Esophagus muscularis mucosa (tissue), 4 donors: ENCODE measurements around the gene PIP5KL1. TPM values are rescaled to one million over a fixed set of nuclear protein-coding genes. Genes with fewer than 3 reads are reported as not detected.

Source experiments
- DNase-seq: peaks from one replicate; pipeline ENCODE4 v3.0.0-alpha.2; 2017; ENCODE audit errors: extremely low spot score
- H3K27ac ChIP-seq, 4 donors: fragments of 200-600 bp; sonication (generic); replicated peaks in 1 of 4; 1 replicate in 3 of 4; 2 replicates in 1 of 4; pipeline ENCODE4 v1.5.1; 2016 to 2019; ENCODE audit warnings: mild to moderate bottlenecking in 1 of 4
- H3K27me3 ChIP-seq, 4 donors: fragments of 200-600 bp; sonication (generic); one replicate each; pipeline versions ENCODE4 v1.5.1 to v1.6.0; 2016 to 2019
- H3K36me3 ChIP-seq, 4 donors: fragments of 200-600 bp; sonication (generic); one replicate each; pipeline ENCODE4 v1.5.1; 2016 to 2019
- H3K4me1 ChIP-seq, 4 donors: fragments of 200-600 bp; sonication (generic); one replicate each; pipeline ENCODE4 v1.5.1; 2016 to 2019
- H3K4me3 ChIP-seq, 4 donors: fragments of 200-600 bp; sonication (generic); 1 replicate in 2 of 4; 2 replicates in 2 of 4; pipeline ENCODE4 v1.5.1; 2016 to 2019; ENCODE audit warnings: mild to moderate bottlenecking in 4 of 4, moderate library complexity in 1 of 4
- H3K9me3 ChIP-seq, 4 donors: fragments of 200-600 bp; sonication (generic); 1 replicate in 3 of 4; 2 replicates in 1 of 4; pipeline ENCODE4 v1.5.1; 2016 to 2019
- CTCF ChIP-seq, 3 experiments: fragments of 200-600 bp in 2 of 3; fragments of 450-650 bp in 1 of 3; sonication (generic) in 2 of 3; IDR thresholded peaks; one replicate each; pipeline ENCODE4 v1.5.1; 2017 to 2019; ENCODE audit warnings: antibody characterized with exemption in 3 of 3, mild to moderate bottlenecking in 2 of 3, moderate library complexity in 1 of 3
- EP300 ChIP-seq: sonication (generic); formaldehyde crosslinking; IDR thresholded peaks from one replicate; pipeline ENCODE4 v1.6.1; 2017; ENCODE audit warnings: antibody characterized with exemption
- POLR2A ChIP-seq: fragments of 450-650 bp; IDR thresholded peaks from one replicate; pipeline ENCODE4 v1.6.1; 2017; ENCODE audit warnings: antibody characterized with exemption, moderate library complexity, mild to moderate bottlenecking, low read depth
- POLR2AphosphoS5 ChIP-seq, 2 donors: sonication (generic); formaldehyde crosslinking; IDR thresholded peaks; one replicate each; pipeline ENCODE4 v1.6.1; 2017; ENCODE audit warnings: antibody characterized with exemption in 2 of 2
- WGBS: methylation state at CpG from one replicate; pipeline ENCODE4 v1.1.5; 2018; 5-methylcytosine and 5-hydroxymethylcytosine counted together
- intact Hi-C: fragments of 100-400 bp; cut with DNase I; formaldehyde crosslinking; loops from one replicate; pipeline ENCODE4 v1.15.1; 2023
- total RNA-seq, 4 donors: library from RNA; depleted of rRNA; stranded (reverse); fragments of >200 nt; gene quantifications; one replicate each; pipeline versions ENCODE4 v1.1.0 to v1.2.1, GENCODE V29; 2016

The PIP5KL1 gene
- total RNA-seq, 4 donors from 2014 or later, result 1.3 to 2.8 (median 2.2) TPM

- TF ChIP-seq CTCF (IDR thresholded peaks at IDR 0.05), result no peak
- TF ChIP-seq EP300, result peak; percentile 5
- TF ChIP-seq POLR2AphosphoS5 (IDR thresholded peaks at IDR 0.05), result no peak
- TF ChIP-seq POLR2A, result no peak
- WGBS, result 22% methylated on average over 18 of the region's 27 CpGs
- Histone ChIP-seq H3K27me3 (no peaks in the 10 kb centered on the region), H3K27ac (peak overlapping the region; percentile 69 to 86 (median 78)), H3K4me1 (peaks cover 46 to 65% (median 55%) of the 10 kb centered on the region in 4 donors), H3K36me3 (peaks cover 8 to 35% (median 32%) of the 10 kb centered on the region in 4 donors), H3K9me3 (no peaks in the 10 kb centered on the region), H3K4me3 (peak overlapping the region; percentile 67 to 89 (median 73))
- intact Hi-C loops, result no loop called here
- DNase-seq, result no peak
Observed at GRCh38 chr9:127915801-127916719, 14.5 kb downstream of the PIP5KL1 start.

GRCh38 chr9:127915325-127915752 is 15.2 kb downstream of the PIP5KL1 start:
- Histone ChIP-seq H3K36me3 (peaks cover 8 to 43% (median 39%) of the 10 kb centered on the region in 4 donors), H3K27me3 (no peaks in the 10 kb centered on the region), H3K4me3 (peak overlapping the region in 1 of 4 donors; percentile 89), H3K9me3 (no peaks in the 10 kb centered on the region), H3K27ac (peak overlapping the region in 2 of 4 donors; percentile 79 to 86), H3K4me1 (peaks cover 45 to 65% (median 57%) of the 10 kb centered on the region in 4 donors)
- WGBS, result 65% methylated on average over 4 of the region's 5 CpGs
- intact Hi-C loops, result no loop called here
- TF ChIP-seq POLR2AphosphoS5 (IDR thresholded peaks at IDR 0.05), result no peak
- no peak for TF ChIP-seq POLR2A
- TF ChIP-seq EP300, result no peak
- TF ChIP-seq CTCF (IDR thresholded peaks at IDR 0.05), result no peak
- DNase-seq, result no peak

- Histone ChIP-seq H3K9me3 (no peaks in the 10 kb centered on the region), H3K27me3 (no peaks in the 10 kb centered on the region), H3K27ac (no peak overlapping the region), H3K4me1 (peaks cover 32 to 57% (median 43%) of the 10 kb centered on the region in 4 donors), H3K36me3 (peaks cover 8 to 57% (median 52%) of the 10 kb centered on the region in 4 donors), H3K4me3 (no peak overlapping the region)
- intact Hi-C loops, result no loop called here
- 96% methylated on average over 11 of the region's 11 CpGs for WGBS
- no peak for DNase-seq
- no peak for TF ChIP-seq POLR2AphosphoS5 (IDR thresholded peaks at IDR 0.05)
- no peak for TF ChIP-seq POLR2A
- no peak for TF ChIP-seq CTCF (IDR thresholded peaks at IDR 0.05)
- TF ChIP-seq EP300, result no peak
Observed at GRCh38 chr9:127913682-127914081, 16.9 kb downstream of the PIP5KL1 start.

DNA sequence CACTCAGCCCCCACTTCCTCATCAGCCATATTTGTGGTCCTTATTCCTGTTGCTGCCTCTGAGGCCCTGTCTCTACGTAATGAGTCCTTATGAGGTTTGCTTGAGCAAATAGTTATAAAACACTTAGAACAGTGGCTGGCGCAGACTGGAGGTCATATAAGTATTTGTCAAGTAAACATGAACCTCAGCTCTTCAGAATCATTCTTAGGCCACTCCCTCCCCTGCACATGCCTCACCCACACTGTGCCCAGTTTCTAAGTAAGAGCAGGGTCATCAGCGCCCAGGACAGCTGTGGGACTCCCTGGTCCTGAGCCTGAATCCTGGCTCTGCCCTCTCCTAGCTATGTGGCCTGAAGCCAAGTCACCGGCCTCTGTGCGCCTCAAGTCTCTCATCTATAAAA is 17.7 kb downstream of the PIP5KL1 start:
- no peaks in the 10 kb centered on the region for H3K27me3 ChIP-seq
- 96% methylated on average over 5 of the region's 5 CpGs for WGBS

More for the DNA sequence above, 17.7 kb downstream of the PIP5KL1 start:
- peaks cover 24 to 49% (median 35%) of the 10 kb centered on the region in 4 donors for H3K4me1 ChIP-seq
- no peak overlapping the region for H3K4me3 ChIP-seq
- intact Hi-C loops, result no loop called here
- peaks cover 8 to 65% (median 60%) of the 10 kb centered on the region in 4 donors for H3K36me3 ChIP-seq
- H3K9me3 ChIP-seq, result no peaks in the 10 kb centered on the region
- H3K27ac ChIP-seq, result no peak overlapping the region
- no peak for DNase-seq
- TF ChIP-seq POLR2A (no peak), POLR2AphosphoS5 (IDR thresholded peaks at IDR 0.05) (no peak), CTCF (IDR thresholded peaks at IDR 0.05) (no peak), EP300 (no peak)
